ENCODE data around the gene HOXC5. TPM values are rescaled to one million over a fixed set of nuclear protein-coding genes. Genes with fewer than 3 reads are reported as not detected.
"Not testable (repeated sequence)": the region's sequence is repeated elsewhere in the genome, so short reads cannot be mapped to it uniquely, and the experiment has no call there.

Gene HOXC5
- total RNA-seq, 1 donor from 2014 or later = not detected

GRCh38 chr12:54075409-54075808 is 42.6 kb downstream of the HOXC5 start:
- no peaks in the 10 kb centered on the region for H3K36me3 Mint-ChIP-seq (ENCODE audit: low read depth, unreplicated experiment)
- Histone ChIP-seq H3K27me3 (ENCODE audit: insufficient read depth, low read length) (peaks cover 26% of the 10 kb centered on the region), H4K20me1 (ENCODE audit: insufficient read depth, low read length) (no peaks in the 10 kb centered on the region), H3K9me3 (ENCODE audit: insufficient read depth, low read depth, low read length) (no peaks in the 10 kb centered on the region), H3K4me1 (ENCODE audit: insufficient read depth, low read length) (no peaks in the 10 kb centered on the region), H3K9ac (ENCODE audit: low read length) (no peak overlapping the region), H3K4me3 (ENCODE audit: insufficient read depth, low read depth, low read length) (no peak overlapping the region), H3K79me2 (ENCODE audit: insufficient read depth, low read length) (no peaks in the 10 kb centered on the region), H3K4me2 (ENCODE audit: low read length) (no peak overlapping the region), H3K27ac (ENCODE audit: low read depth, low read length) (no peak overlapping the region), H3K36me3 (ENCODE audit: insufficient read depth, low read length) (no peaks in the 10 kb centered on the region), H2AFZ (ENCODE audit: low read depth, low read length) (no peak overlapping the region)
- no peak overlapping the region for H3K27ac Mint-ChIP-seq (ENCODE audit: unreplicated experiment)
- H3K9me3 Mint-ChIP-seq (ENCODE audit: unreplicated experiment) = peaks cover 6% of the 10 kb centered on the region
- no peak for DNase-seq (ENCODE audit: low read depth)
- H3K4me1 Mint-ChIP-seq (ENCODE audit: low read depth, unreplicated experiment) = no peaks in the 10 kb centered on the region
- TF ChIP-seq EZH2 (IDR thresholded peaks at IDR 0.05; ENCODE audit: insufficient read depth, low read length) = no peak
- TF ChIP-seq, protein P1, sequence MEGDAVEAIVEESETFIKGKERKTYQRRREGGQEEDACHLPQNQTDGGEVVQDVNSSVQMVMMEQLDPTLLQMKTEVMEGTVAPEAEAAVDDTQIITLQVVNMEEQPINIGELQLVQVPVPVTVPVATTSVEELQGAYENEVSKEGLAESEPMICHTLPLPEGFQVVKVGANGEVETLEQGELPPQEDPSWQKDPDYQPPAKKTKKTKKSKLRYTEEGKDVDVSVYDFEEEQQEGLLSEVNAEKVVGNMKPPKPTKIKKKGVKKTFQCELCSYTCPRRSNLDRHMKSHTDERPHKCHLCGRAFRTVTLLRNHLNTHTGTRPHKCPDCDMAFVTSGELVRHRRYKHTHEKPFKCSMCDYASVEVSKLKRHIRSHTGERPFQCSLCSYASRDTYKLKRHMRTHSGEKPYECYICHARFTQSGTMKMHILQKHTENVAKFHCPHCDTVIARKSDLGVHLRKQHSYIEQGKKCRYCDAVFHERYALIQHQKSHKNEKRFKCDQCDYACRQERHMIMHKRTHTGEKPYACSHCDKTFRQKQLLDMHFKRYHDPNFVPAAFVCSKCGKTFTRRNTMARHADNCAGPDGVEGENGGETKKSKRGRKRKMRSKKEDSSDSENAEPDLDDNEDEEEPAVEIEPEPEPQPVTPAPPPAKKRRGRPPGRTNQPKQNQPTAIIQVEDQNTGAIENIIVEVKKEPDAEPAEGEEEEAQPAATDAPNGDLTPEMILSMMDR (IDR thresholded peaks at IDR 0.05; ENCODE audit: insufficient read depth, low read depth, low read length) = no peak
- no peak overlapping the region for H3K4me3 Mint-ChIP-seq (ENCODE audit: unreplicated experiment)
- FAIRE-seq = no peak
- H3K27me3 Mint-ChIP-seq (ENCODE audit: low read depth, unreplicated experiment) = peaks cover 90% of the 10 kb centered on the region

- Mint-ChIP-seq H3K36me3 (ENCODE audit: low read depth, unreplicated experiment) (no peaks in the 10 kb centered on the region), H3K4me3 (ENCODE audit: unreplicated experiment) (no peak overlapping the region), H3K4me1 (ENCODE audit: low read depth, unreplicated experiment) (no peaks in the 10 kb centered on the region), H3K9me3 (ENCODE audit: unreplicated experiment) (peaks cover 6% of the 10 kb centered on the region), H3K27ac (ENCODE audit: unreplicated experiment) (no peak overlapping the region), H3K27me3 (ENCODE audit: low read depth, unreplicated experiment) (peaks cover 90% of the 10 kb centered on the region)
- Histone ChIP-seq H3K9me3 (ENCODE audit: insufficient read depth, low read depth, low read length) (no peaks in the 10 kb centered on the region), H3K79me2 (ENCODE audit: insufficient read depth, low read length) (no peaks in the 10 kb centered on the region), H3K4me1 (ENCODE audit: insufficient read depth, low read length) (no peaks in the 10 kb centered on the region), H3K36me3 (ENCODE audit: insufficient read depth, low read length) (no peaks in the 10 kb centered on the region), H3K27ac (ENCODE audit: low read depth, low read length) (no peak overlapping the region), H2AFZ (ENCODE audit: low read depth, low read length) (no peak overlapping the region), H3K4me2 (ENCODE audit: low read length) (no peak overlapping the region), H3K9ac (ENCODE audit: low read length) (no peak overlapping the region), H3K27me3 (ENCODE audit: insufficient read depth, low read length) (peaks cover 21% of the 10 kb centered on the region), H4K20me1 (ENCODE audit: insufficient read depth, low read length) (no peaks in the 10 kb centered on the region), H3K4me3 (ENCODE audit: insufficient read depth, low read depth, low read length) (no peak overlapping the region)
- FAIRE-seq (no peak), DNase-seq (ENCODE audit: low read depth) (no peak)
- TF ChIP-seq EZH2 (IDR thresholded peaks at IDR 0.05; ENCODE audit: insufficient read depth, low read length) = no peak
- TF ChIP-seq, protein P1 (IDR thresholded peaks at IDR 0.05; ENCODE audit: insufficient read depth, low read depth, low read length) = no peak
These were observed 43.1 kb downstream of the HOXC5 start for GRCh38 chr12:54075974-54076373.

DNA sequence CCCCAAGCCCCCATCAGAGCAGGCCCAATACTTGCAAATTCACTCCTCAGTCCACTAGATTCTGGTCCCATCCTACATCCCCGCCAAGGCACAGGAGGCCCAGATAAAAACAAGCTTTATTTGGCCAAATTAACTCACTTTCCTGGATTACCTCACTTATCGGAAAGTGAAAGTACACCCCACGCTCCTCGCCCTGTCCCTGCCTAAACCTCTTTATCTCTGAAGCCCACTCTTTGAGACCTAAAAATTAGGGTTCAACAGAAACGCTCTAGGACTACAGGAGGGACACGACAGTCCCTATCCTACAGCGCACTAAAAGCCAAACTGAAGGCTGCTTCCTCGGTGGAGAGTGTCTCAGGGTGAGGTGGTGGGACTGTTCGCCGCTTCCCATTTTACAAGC is 45.0 kb downstream of the HOXC5 start:
- H3K4me3 Mint-ChIP-seq (ENCODE audit: unreplicated experiment) = not testable (repeated sequence)

GRCh38 chr12:54079115-54079514 is 46.3 kb downstream of the HOXC5 start:
- H3K79me2 ChIP-seq (ENCODE audit: insufficient read depth, low read length); FAIRE-seq; DNase-seq (ENCODE audit: low read depth); H3K4me1 Mint-ChIP-seq (ENCODE audit: low read depth, unreplicated experiment); H4K20me1 ChIP-seq (ENCODE audit: insufficient read depth, low read length); H3K4me3 Mint-ChIP-seq (ENCODE audit: unreplicated experiment); H3K27ac ChIP-seq (ENCODE audit: low read depth, low read length); H3K4me3 ChIP-seq (ENCODE audit: insufficient read depth, low read depth, low read length); H3K27ac Mint-ChIP-seq (ENCODE audit: unreplicated experiment); H3K36me3 Mint-ChIP-seq (ENCODE audit: low read depth, unreplicated experiment); H3K9ac ChIP-seq (ENCODE audit: low read length); H2AFZ ChIP-seq (ENCODE audit: low read depth, low read length); H3K9me3 ChIP-seq (ENCODE audit: insufficient read depth, low read depth, low read length); H3K9me3 Mint-ChIP-seq (ENCODE audit: unreplicated experiment); H3K4me1 ChIP-seq (ENCODE audit: insufficient read depth, low read length); H3K4me2 ChIP-seq (ENCODE audit: low read length); H3K36me3 ChIP-seq (ENCODE audit: insufficient read depth, low read length): not testable (repeated sequence)
- H3K27me3 ChIP-seq (ENCODE audit: insufficient read depth, low read length) = peaks cover 28% of the 10 kb centered on the region
- H3K27me3 Mint-ChIP-seq (ENCODE audit: low read depth, unreplicated experiment) = peaks cover 86% of the 10 kb centered on the region

More for the DNA sequence above, 45.0 kb downstream of the HOXC5 start:
- not testable (repeated sequence) for H3K4me3 ChIP-seq (ENCODE audit: insufficient read depth, low read depth, low read length); H3K9ac ChIP-seq (ENCODE audit: low read length); H3K4me2 ChIP-seq (ENCODE audit: low read length); H3K9me3 Mint-ChIP-seq (ENCODE audit: unreplicated experiment); DNase-seq (ENCODE audit: low read depth); H3K27ac Mint-ChIP-seq (ENCODE audit: unreplicated experiment); H3K79me2 ChIP-seq (ENCODE audit: insufficient read depth, low read length); H3K9me3 ChIP-seq (ENCODE audit: insufficient read depth, low read depth, low read length); H4K20me1 ChIP-seq (ENCODE audit: insufficient read depth, low read length); H3K4me1 Mint-ChIP-seq (ENCODE audit: low read depth, unreplicated experiment); FAIRE-seq; H3K36me3 Mint-ChIP-seq (ENCODE audit: low read depth, unreplicated experiment); H3K36me3 ChIP-seq (ENCODE audit: insufficient read depth, low read length); H2AFZ ChIP-seq (ENCODE audit: low read depth, low read length); H3K27ac ChIP-seq (ENCODE audit: low read depth, low read length); H3K4me1 ChIP-seq (ENCODE audit: insufficient read depth, low read length)
- H3K27me3 ChIP-seq (ENCODE audit: insufficient read depth, low read length) = peaks cover 17% of the 10 kb centered on the region
- H3K27me3 Mint-ChIP-seq (ENCODE audit: low read depth, unreplicated experiment) = peaks cover 88% of the 10 kb centered on the region
